ENCODE data around the gene NHLH1. TPM values are rescaled to one million over a fixed set of nuclear protein-coding genes. Genes with fewer than 3 reads are reported as not detected.

Gene NHLH1
- total RNA-seq, result 0.46 and 0.71 TPM in 2 replicates

GRCh38 chr1:160366731-160367515 is at the start of gene NHLH1:
Gene NHLH1, plus strand, starts transcription at chr1:160367071. Its CDS starts 3,661 bp downstream, at chr1:160370732.
- ATAC-seq (ENCODE audit: low read depth), result no peak
- no peaks in the 10 kb centered on the region for H3K27me3 Mint-ChIP-seq
- TF ChIP-seq, protein P1, sequence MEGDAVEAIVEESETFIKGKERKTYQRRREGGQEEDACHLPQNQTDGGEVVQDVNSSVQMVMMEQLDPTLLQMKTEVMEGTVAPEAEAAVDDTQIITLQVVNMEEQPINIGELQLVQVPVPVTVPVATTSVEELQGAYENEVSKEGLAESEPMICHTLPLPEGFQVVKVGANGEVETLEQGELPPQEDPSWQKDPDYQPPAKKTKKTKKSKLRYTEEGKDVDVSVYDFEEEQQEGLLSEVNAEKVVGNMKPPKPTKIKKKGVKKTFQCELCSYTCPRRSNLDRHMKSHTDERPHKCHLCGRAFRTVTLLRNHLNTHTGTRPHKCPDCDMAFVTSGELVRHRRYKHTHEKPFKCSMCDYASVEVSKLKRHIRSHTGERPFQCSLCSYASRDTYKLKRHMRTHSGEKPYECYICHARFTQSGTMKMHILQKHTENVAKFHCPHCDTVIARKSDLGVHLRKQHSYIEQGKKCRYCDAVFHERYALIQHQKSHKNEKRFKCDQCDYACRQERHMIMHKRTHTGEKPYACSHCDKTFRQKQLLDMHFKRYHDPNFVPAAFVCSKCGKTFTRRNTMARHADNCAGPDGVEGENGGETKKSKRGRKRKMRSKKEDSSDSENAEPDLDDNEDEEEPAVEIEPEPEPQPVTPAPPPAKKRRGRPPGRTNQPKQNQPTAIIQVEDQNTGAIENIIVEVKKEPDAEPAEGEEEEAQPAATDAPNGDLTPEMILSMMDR (IDR thresholded peaks at IDR 0.05), result no peak
- H3K27ac Mint-ChIP-seq, result no peak within 1 kb of the TSS
- no peaks in the 10 kb centered on the region for H3K9me3 Mint-ChIP-seq
- ChIA-PET CTCF (interaction anchor here (1.3 kb wide), 2 partner anchors 10 to 76 kb away, joined by 3 to 6 read pairs; no protein-coding TSS in a partner anchor), POLR2A (interaction anchor here (0.6 to 1.6 kb wide), 2 partner anchors 20 to 34 kb away, joined by 4 to 5 read pairs; no protein-coding TSS in a partner anchor)
- DNase-seq, result no peak
- H3K36me3 Mint-ChIP-seq (ENCODE audit: low read depth), result no peaks in the 10 kb centered on the region
- no peak within 1 kb of the TSS for H3K4me3 Mint-ChIP-seq
- intact Hi-C loops (cut with micrococcal nuclease), result no loop called here
- H3K4me1 Mint-ChIP-seq, result no peaks in the 10 kb centered on the region

DNA sequence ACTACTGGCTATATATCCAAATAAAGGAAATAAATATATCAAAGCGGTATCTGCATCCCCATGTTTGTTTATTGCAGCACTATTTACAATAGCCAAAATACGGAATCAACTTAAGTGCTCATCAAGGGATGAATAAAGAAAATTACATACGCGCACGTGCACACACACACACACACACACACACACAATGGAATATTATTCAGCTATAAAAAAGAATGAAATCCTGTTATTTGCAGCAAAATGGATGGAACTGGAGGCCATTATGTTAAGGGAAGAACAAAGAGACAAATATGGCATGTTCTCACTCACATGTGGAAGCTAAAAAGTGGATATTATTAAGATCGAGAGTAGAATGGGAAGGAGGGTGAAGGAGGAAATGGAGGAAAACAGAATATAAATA is 44.0 kb upstream of the NHLH1 start:
- ChIA-PET CTCF (no interaction called here), POLR2A (no interaction called here)
- no peak for DNase-seq

GRCh38 chr1:160325252-160325651 is 41.6 kb upstream of the NHLH1 start:
- no peak for DNase-seq
- no peak for ATAC-seq (ENCODE audit: low read depth)
- peak overlapping the region; percentile 54 for H3K27ac Mint-ChIP-seq
- CTCF ChIA-PET, result interaction anchor here (0.7 kb wide), 1 partner anchor 33 kb away, joined by 3 read pairs; no protein-coding TSS in a partner anchor
- TF ChIP-seq, protein P1 (IDR thresholded peaks at IDR 0.05), result no peak
- peaks cover 89% of the 10 kb centered on the region for H3K36me3 Mint-ChIP-seq (ENCODE audit: low read depth)
- H3K27me3 Mint-ChIP-seq, result no peaks in the 10 kb centered on the region
- POLR2A ChIA-PET, result interaction anchor here (0.6 kb wide), 1 partner anchor 56 kb away, joined by 3 read pairs; no protein-coding TSS in a partner anchor
- peaks cover 3% of the 10 kb centered on the region for H3K4me1 Mint-ChIP-seq
- intact Hi-C loops (cut with micrococcal nuclease), result no loop called here
- no peak overlapping the region for H3K4me3 Mint-ChIP-seq
- H3K9me3 Mint-ChIP-seq, result no peaks in the 10 kb centered on the region

More for the DNA sequence above, 44.0 kb upstream of the NHLH1 start:
- ATAC-seq (ENCODE audit: low read depth), result no peak
- Mint-ChIP-seq H3K4me3 (no peak overlapping the region), H3K9me3 (no peaks in the 10 kb centered on the region), H3K4me1 (peaks cover 5% of the 10 kb centered on the region), H3K36me3 (ENCODE audit: low read depth) (peaks cover 86% of the 10 kb centered on the region), H3K27ac (no peak overlapping the region), H3K27me3 (no peaks in the 10 kb centered on the region)
- TF ChIP-seq, protein P1 (IDR thresholded peaks at IDR 0.05), result no peak
- intact Hi-C loops (cut with micrococcal nuclease), result no loop called here

DNA sequence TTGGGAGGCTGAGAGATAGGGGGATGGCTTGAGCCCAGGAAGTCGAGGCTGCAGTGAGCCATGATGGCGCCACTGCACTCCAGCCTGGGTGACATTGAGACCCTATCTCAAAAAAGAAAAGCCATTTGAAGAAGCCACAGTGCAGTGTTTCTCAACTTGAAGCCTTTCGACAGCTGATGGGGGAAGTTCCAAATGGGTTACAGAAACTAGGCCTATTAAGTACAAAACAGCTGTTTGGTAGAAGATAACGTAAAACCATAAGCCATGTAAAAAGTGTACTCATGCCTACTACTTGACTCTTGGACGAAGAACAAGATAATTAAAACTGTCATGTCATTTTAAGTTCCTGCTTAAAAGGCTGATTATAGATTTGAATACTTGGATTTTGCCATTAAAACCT is 40.5 kb upstream of the NHLH1 start:
- ATAC-seq (ENCODE audit: low read depth) (no peak), DNase-seq (no peak)
- Mint-ChIP-seq H3K4me3 (no peak overlapping the region), H3K4me1 (peaks cover 3% of the 10 kb centered on the region), H3K27me3 (no peaks in the 10 kb centered on the region), H3K36me3 (ENCODE audit: low read depth) (peaks cover 89% of the 10 kb centered on the region), H3K27ac (no peak overlapping the region), H3K9me3 (no peaks in the 10 kb centered on the region)
- TF ChIP-seq, protein P1 (IDR thresholded peaks at IDR 0.05), result no peak
- POLR2A ChIA-PET, result no interaction called here
- CTCF ChIA-PET, result no interaction called here
- intact Hi-C loops (cut with micrococcal nuclease), result no loop called here

- no peaks in the 10 kb centered on the region for H3K4me1 Mint-ChIP-seq
- intact Hi-C loops (cut with micrococcal nuclease), result no loop called here
- no peaks in the 10 kb centered on the region for H3K27me3 Mint-ChIP-seq
- H3K27ac Mint-ChIP-seq, result no peak overlapping the region
- ChIA-PET CTCF (interaction anchor here (0.7 to 1.4 kb wide), 4 partner anchors 26 to 242 kb away, joined by 3 to 4 read pairs (median 3); no protein-coding TSS in a partner anchor), POLR2A (interaction anchor here (1.5 kb wide), 1 partner anchor 16 kb away, joined by 4 read pairs; no protein-coding TSS in a partner anchor)
- TF ChIP-seq, protein P1 (IDR thresholded peaks at IDR 0.05), result no peak
- DNase-seq, result no peak
- ATAC-seq (ENCODE audit: low read depth), result no peak
- H3K4me3 Mint-ChIP-seq, result no peak overlapping the region
- H3K9me3 Mint-ChIP-seq, result no peaks in the 10 kb centered on the region
- peaks cover 86% of the 10 kb centered on the region for H3K36me3 Mint-ChIP-seq (ENCODE audit: low read depth)
These were observed 38.7 kb upstream of the NHLH1 start for GRCh38 chr1:160328184-160328583.

Measured in activated B cell treated with CpG ODN at 0.5 μM for 24 hours (primary cell).